ENCODE results near the gene DENND1A.
"Not testable (repeated sequence)": the region's sequence is repeated elsewhere in the genome, so short reads cannot be mapped to it uniquely, and the experiment has no call there.

The DENND1A gene

DNA sequence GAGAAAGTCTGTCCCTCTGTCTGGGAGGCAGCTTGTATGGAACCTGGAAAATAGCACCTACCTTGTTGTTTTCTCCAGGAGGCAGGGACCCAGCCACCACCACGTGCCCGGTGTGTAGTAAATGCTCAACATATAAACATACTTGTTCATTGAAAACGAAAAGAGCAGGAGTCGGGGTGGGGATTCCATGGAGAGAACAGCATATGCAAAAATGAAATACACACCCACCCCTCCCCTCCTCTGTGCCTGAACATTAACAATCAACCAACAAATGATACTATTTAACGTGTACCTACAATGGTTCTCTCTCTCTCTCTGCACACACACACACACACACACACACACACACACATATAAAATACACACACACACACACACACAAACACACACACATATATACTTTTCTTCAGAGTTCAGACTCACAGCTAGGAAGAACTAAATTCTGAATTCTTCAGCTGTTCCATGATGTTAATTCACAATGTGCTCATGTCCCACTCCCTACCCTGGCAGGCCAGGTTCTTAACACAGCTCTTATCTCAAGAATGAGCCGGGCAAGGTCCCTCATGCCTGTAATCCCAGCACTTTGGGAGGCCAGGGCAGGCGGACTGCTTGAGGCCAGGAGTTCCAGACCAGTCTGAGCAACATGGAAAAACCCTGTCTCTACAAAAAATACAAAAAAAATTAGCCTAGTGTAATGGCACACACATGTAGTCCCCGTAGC lies 16.3 kb upstream of the DENND1A start:
- Histone ChIP-seq H3K27me3 (ENCODE audit: low read length) (no peaks in the 10 kb centered on the region), H3K4me2 (ENCODE audit: low read depth, low read length, poor library complexity, severe bottlenecking) (no peak overlapping the region), H3K27ac (ENCODE audit: low read depth, low read length) (no peak overlapping the region), H3K4me3 (ENCODE audit: insufficient read depth, low read length, poor library complexity, severe bottlenecking) (no peak overlapping the region), H3K79me2 (ENCODE audit: insufficient read depth, low read length) (no peaks in the 10 kb centered on the region), H3F3A (ENCODE audit: insufficient read depth) (no peaks in the 10 kb centered on the region), H2AFZ (ENCODE audit: low read depth, low read length, severe bottlenecking) (no peak overlapping the region), H3K36me3 (ENCODE audit: low read length) (no peaks in the 10 kb centered on the region), H3K9me2 (replicated peaks; ENCODE audit: insufficient read depth, low read length) (no peaks in the 10 kb centered on the region), H4K20me1 (ENCODE audit: low read depth, low read length) (no peaks in the 10 kb centered on the region), H3K9me3 (ENCODE audit: insufficient read depth, low read length) (no peaks in the 10 kb centered on the region), H3K9ac (ENCODE audit: low read length) (no peak overlapping the region)
- no peak for TF ChIP-seq EZH2phosphoT487 (conservative IDR thresholded peaks at IDR 0.05; ENCODE audit: low read length)
- TF ChIP-seq, protein P1, sequence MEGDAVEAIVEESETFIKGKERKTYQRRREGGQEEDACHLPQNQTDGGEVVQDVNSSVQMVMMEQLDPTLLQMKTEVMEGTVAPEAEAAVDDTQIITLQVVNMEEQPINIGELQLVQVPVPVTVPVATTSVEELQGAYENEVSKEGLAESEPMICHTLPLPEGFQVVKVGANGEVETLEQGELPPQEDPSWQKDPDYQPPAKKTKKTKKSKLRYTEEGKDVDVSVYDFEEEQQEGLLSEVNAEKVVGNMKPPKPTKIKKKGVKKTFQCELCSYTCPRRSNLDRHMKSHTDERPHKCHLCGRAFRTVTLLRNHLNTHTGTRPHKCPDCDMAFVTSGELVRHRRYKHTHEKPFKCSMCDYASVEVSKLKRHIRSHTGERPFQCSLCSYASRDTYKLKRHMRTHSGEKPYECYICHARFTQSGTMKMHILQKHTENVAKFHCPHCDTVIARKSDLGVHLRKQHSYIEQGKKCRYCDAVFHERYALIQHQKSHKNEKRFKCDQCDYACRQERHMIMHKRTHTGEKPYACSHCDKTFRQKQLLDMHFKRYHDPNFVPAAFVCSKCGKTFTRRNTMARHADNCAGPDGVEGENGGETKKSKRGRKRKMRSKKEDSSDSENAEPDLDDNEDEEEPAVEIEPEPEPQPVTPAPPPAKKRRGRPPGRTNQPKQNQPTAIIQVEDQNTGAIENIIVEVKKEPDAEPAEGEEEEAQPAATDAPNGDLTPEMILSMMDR (IDR thresholded peaks at IDR 0.05; ENCODE audit: insufficient read depth, low read length, poor library complexity, severe bottlenecking) = no peak

DNA sequence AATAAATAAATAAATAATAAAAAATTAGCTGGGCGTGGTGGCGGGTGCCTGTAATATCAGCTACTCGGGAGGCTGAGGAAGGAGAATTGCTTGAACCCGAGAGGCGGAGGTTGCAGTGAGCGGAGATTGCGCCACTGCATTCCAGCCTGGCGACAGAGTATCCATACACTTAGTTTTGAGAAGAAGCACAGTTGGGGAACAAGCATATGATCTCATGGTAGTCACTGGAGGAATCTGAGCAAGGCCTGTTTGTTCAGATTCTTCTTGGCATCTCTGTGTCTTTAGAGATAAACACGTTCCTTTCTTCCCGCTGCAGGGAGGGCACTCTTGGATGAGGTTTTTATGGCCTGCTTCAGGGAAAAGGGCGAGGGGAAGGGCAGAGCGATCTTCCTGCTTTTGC lies 15.6 kb upstream of the DENND1A start:
- Histone ChIP-seq H3K9me3 (ENCODE audit: insufficient read depth, low read length) (no peaks in the 10 kb centered on the region), H4K20me1 (ENCODE audit: low read depth, low read length) (no peaks in the 10 kb centered on the region), H3F3A (ENCODE audit: insufficient read depth) (no peaks in the 10 kb centered on the region), H3K9me2 (replicated peaks; ENCODE audit: insufficient read depth, low read length) (no peaks in the 10 kb centered on the region), H3K27me3 (ENCODE audit: low read length) (no peaks in the 10 kb centered on the region), H3K27ac (ENCODE audit: low read depth, low read length) (no peak overlapping the region), H3K4me3 (ENCODE audit: insufficient read depth, low read length, poor library complexity, severe bottlenecking) (no peak overlapping the region), H3K79me2 (ENCODE audit: insufficient read depth, low read length) (no peaks in the 10 kb centered on the region), H3K36me3 (ENCODE audit: low read length) (no peaks in the 10 kb centered on the region), H2AFZ (ENCODE audit: low read depth, low read length, severe bottlenecking) (no peak overlapping the region), H3K4me2 (ENCODE audit: low read depth, low read length, poor library complexity, severe bottlenecking) (no peak overlapping the region), H3K9ac (ENCODE audit: low read length) (no peak overlapping the region)
- TF ChIP-seq EZH2phosphoT487 (conservative IDR thresholded peaks at IDR 0.05; ENCODE audit: low read length) = no peak
- TF ChIP-seq, protein P1 (IDR thresholded peaks at IDR 0.05; ENCODE audit: insufficient read depth, low read length, poor library complexity, severe bottlenecking) = no peak

DNA sequence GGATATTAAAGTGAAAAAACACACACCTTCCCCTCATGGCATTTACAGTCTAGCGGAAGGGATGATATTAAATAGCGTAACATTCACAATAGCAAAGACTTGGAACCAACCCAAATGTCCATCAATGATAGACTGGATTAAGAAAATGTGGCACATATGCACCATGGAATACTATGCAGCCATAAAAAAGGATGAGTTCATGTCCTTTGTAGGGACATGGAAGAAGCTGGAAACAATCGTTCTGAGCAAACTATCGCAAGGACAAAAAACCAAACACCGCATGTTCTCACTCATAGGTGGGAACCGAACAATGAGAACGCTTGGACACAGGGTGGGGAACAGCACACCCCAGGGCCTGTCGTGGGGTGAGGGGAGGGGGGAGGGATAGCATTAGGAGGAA lies 14.5 kb upstream of the DENND1A start:
- H3K27me3 ChIP-seq (ENCODE audit: low read length); H3K9ac ChIP-seq (ENCODE audit: low read length): not testable (repeated sequence)

DNA sequence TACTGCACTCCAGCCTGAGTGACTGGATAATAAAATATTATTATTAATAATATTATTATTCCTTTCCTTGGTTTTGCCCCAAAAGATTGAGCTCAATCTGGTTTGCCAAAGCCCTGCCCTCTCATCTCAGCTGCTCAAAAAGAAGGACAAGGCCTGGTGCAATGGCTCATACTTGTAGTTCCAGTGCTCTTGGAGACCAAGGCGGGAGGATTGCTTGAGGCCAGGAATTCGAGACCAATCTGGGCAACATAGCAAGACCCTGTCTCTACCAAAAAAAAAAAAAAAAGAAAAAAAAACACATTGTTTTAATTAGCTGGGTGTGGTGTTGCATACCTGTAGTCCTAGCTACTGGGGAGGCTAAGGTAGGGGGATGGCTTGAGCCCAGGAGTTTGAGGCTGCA lies 13.7 kb upstream of the DENND1A start:
- Histone ChIP-seq H3K4me3 (ENCODE audit: insufficient read depth, low read length, poor library complexity, severe bottlenecking) (no peak overlapping the region), H4K20me1 (ENCODE audit: low read depth, low read length) (no peaks in the 10 kb centered on the region), H3K9me3 (ENCODE audit: insufficient read depth, low read length) (no peaks in the 10 kb centered on the region), H3K36me3 (ENCODE audit: low read length) (no peaks in the 10 kb centered on the region), H3K27me3 (ENCODE audit: low read length) (no peaks in the 10 kb centered on the region), H3K4me2 (ENCODE audit: low read depth, low read length, poor library complexity, severe bottlenecking) (no peak overlapping the region), H3K9me2 (replicated peaks; ENCODE audit: insufficient read depth, low read length) (no peaks in the 10 kb centered on the region), H2AFZ (ENCODE audit: low read depth, low read length, severe bottlenecking) (no peak overlapping the region), H3F3A (ENCODE audit: insufficient read depth) (no peaks in the 10 kb centered on the region), H3K79me2 (ENCODE audit: insufficient read depth, low read length) (no peaks in the 10 kb centered on the region), H3K9ac (ENCODE audit: low read length) (no peak overlapping the region), H3K27ac (ENCODE audit: low read depth, low read length) (no peak overlapping the region)
- no peak for TF ChIP-seq EZH2phosphoT487 (conservative IDR thresholded peaks at IDR 0.05; ENCODE audit: low read length)
- TF ChIP-seq, protein P1 (IDR thresholded peaks at IDR 0.05; ENCODE audit: insufficient read depth, low read length, poor library complexity, severe bottlenecking) = no peak

More for the DNA sequence above, 14.5 kb upstream of the DENND1A start:
- not testable (repeated sequence) for H3K9me2 ChIP-seq (replicated peaks; ENCODE audit: insufficient read depth, low read length); H3K4me3 ChIP-seq (ENCODE audit: insufficient read depth, low read length, poor library complexity, severe bottlenecking); H3K27ac ChIP-seq (ENCODE audit: low read depth, low read length); H3K9me3 ChIP-seq (ENCODE audit: insufficient read depth, low read length); H2AFZ ChIP-seq (ENCODE audit: low read depth, low read length, severe bottlenecking); H3K4me2 ChIP-seq (ENCODE audit: low read depth, low read length, poor library complexity, severe bottlenecking); H3K36me3 ChIP-seq (ENCODE audit: low read length); H4K20me1 ChIP-seq (ENCODE audit: low read depth, low read length); H3F3A ChIP-seq (ENCODE audit: insufficient read depth); H3K79me2 ChIP-seq (ENCODE audit: insufficient read depth, low read length)

Data from SU-DHL-6 (cell line).